ENCODE data around the gene SLC6A20. TPM values are rescaled to one million over a fixed set of nuclear protein-coding genes. Genes with fewer than 3 reads are reported as not detected.

The SLC6A20 gene
- total RNA-seq, 1 donor from 2014 or later, result 0.50 TPM

- no peak for DNase-seq (ENCODE audit: low read depth)
Observed at GRCh38 chr3:45778761-45779201, 17.6 kb downstream of the SLC6A20 start.

DNA sequence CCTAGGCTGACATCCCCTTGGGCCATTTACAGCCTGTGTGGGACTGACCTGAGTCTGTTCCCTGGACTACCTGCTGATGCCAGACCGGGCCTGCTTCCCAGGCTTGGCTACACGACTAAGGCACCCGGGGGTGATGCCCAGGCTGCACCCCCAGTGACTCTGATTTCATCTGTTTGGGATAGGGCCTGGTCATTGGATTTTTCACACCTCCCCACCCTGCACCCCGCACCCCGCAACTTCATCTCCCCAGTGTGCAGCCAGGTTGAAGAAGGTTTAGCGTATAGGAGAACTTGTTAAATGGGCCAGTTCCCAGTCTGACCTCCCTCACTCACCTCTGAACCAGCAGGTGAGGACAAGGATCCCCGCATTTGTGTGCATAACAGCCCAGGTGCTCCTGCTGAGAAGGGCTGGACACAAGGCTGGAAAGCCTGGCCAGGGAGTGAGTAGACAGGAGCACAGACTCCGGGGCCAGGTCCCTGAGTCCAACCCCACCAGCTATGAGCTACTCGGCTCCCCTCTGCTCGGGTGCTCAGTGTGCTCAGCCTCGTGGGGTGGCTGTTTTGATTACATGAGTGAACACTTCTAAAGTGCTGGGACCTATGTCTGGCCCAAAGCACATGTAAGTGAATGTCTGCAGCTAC, 18.5 kb downstream of the SLC6A20 start:
- DNase-seq (ENCODE audit: low read depth), result no peak

DNA sequence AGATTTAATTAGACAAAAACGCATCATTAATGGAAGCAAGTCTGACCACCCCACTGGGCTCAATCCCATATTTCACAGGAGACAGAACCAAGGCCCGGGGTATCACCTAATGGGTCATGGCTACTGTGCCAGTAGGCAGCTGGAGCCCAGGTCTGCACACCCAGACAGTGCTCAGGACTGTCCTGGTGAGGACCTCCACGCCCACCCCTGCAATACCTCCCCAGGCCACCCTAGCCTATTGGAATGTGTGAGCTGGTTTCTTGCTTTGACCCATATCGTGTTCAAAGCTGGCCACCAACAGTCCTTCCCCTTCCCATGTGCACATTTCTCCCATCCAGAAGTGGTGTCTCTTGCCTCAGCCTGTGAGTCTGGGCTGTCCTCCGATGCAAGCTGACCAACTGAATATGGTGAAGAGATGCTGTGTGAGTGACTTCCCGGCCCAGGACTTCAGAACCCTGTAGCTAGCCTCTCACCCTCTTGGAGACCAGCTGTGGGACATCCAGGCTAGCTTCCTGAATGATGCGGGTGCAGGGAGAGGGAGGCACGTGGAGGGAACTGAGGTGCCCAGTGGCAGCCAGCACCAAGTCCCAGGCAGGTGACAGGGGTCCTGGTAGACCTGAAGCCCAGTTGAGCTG, 19.1 kb downstream of the SLC6A20 start:
- DNase-seq (ENCODE audit: low read depth), result no peak

DNA sequence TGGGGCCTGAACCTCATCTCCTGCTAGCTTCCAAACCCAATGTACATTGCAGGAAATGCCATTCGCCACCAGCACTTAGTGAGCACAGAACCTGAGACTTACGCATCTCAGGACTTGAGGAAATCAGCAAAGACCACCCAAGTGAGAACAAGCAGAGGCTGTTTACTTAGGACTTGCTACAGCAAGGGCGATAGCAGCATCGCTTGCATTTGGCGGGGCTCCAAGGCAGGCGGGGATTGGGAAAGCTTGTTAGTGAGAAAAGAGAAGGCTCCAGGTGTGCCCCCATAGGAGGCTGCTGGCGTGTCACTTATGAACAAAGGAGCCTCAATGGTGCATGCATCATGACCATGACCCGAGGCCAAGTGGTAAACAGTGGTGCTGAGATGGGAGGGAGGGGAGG, 19.7 kb downstream of the SLC6A20 start:
- DNase-seq (ENCODE audit: low read depth), result no peak

GRCh38 chr3:45776301-45776595, 20.1 kb downstream of the SLC6A20 start:
- DNase-seq (ENCODE audit: low read depth), result no peak

DNA sequence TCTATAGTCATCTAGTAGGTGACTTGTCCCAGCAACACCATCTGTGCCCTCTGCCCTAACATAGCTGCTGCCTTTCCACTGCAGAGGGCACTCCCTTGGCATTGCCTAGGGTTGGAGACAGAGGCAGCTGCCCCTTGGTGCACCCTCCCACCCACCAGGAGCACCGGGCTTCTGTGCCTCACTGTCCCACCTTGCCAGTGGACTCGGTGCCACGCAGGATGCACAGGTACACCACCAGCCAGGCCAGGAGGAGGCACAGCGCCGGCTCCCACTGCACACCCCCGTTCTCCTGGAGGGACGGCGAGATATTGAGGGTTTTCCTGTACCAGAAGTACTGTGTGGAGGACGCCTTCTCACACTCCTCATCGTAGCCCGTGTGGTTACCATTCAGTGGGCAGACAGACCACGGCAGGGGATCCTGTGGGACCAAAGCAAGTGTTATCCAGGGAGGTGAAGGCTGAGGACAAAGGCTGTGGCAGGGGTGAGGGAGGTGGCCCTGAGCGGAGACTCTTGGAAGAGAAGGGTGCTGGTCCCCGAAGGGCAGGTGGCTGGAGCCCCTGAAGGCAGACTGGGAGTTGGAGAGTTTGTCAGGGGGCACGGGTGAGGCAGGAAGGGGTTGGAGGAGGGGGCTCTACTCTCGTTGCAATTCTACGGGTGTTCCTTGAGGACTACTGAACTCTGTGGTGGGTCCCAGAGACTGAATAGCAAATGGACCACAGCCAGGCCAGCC, 20.6 kb downstream of the SLC6A20 start:
- no peak for DNase-seq (ENCODE audit: low read depth)

DNA sequence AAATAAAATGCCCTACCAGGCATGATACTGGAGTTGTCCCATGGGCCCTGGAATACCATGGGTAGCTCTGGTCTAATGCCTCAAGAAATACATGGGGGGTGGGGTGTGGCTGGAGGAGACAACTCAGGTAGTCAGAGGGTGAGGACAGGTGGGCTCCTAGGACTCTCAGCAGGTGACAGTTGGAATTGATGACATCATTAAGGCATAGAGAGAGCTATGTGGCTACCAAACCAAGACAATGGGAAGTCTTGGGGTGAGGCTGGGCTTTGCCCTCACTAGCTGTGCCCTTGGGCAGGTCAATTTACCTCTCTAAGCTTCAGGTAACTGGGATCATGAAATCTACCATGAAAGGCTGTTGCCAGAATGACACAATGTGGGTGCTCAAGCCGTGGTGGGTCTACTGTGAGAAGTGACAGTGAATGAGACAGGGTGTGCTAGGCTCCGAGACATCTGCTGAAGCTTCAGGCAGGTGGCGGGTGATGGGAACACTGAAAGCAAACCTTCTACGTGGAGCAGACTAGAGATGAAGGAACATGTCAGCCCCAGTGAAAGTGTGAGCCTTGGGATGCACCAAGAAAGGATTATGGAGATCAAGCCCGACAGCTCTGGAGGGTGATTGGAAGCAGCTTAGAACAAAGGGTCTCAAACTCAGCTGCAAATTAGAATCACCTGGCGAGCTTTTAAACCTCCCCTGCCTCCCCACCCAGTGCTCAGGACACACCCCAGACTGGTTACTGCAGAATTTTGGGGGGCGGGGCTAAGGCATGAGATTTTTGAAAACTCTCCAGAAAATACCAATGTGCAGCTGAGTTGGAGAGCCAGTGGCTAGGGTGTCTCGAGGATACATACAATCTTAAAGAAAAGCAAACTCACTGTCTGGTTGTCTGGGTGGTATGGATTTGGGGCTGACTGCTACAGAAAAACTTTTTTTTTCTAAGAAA, 21.5 kb downstream of the SLC6A20 start:
- no peak for DNase-seq (ENCODE audit: low read depth)

GRCh38 chr3:45773714-45774449, 22.5 kb downstream of the SLC6A20 start:
- peak; percentile 9 for DNase-seq (ENCODE audit: low read depth)

GRCh38 chr3:45773072-45773471, 23.3 kb downstream of the SLC6A20 start:
- DNase-seq (ENCODE audit: low read depth), result peak; percentile 13

- no peak for DNase-seq (ENCODE audit: low read depth)
Observed at GRCh38 chr3:45772341-45773035, 23.8 kb downstream of the SLC6A20 start.

DNA sequence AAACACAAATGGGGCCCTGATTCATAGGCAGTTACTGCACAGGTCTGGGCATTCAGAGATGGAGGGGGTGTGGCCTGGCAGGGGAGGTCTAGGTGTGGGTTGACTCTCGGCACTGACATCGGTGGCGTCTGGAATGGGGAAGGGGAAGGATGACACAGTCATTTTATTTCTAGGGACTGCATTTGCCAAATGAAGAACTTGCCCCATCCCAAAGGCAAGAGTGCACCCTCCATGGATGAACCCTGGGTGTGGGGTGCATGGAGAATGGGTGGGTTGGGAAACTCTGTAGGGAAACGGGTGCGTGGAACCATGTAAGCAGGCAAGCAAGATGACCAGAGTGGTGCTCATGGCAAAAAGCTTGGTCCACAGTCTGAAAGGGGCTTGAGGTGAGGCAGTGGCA, 24.5 kb downstream of the SLC6A20 start:
- no peak for DNase-seq (ENCODE audit: low read depth)

GRCh38 chr3:45771166-45771775, 25.1 kb downstream of the SLC6A20 start:
- no peak for DNase-seq (ENCODE audit: low read depth)

- DNase-seq (ENCODE audit: low read depth), result no peak
Observed at GRCh38 chr3:45765958-45766357, 30.4 kb downstream of the SLC6A20 start.

DNA sequence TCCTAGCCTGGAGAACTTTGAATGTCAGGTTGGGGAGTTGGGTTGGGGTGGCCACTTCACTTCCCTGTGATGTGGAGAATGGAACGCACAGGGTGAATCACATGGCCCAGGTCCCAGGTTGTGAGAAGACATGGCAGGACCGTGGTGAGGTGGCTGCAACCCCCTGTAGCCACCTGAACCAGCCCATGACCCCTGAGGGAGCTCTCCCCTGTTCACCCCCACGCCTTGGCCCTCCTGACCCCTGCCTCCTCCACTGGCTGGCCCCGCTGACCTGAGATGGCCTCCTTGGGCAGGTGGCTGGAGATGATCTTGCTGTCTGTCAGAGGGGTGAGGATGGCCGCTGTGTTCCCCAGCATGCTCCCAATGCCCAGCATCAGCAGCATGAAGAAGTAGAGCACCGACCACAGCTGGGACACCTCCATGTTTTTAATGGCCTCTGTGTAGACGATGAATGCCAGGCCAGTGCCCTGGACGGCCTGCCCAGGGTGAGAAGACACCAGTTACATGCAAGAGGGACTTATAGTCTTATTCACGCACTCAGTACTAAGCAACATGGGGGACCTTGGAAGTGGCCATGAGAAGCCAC, 31.0 kb downstream of the SLC6A20 start:
- DNase-seq (ENCODE audit: low read depth), result no peak

GRCh38 chr3:45763303-45763675, 33.0 kb downstream of the SLC6A20 start:
- no peak for DNase-seq (ENCODE audit: low read depth)

DNA sequence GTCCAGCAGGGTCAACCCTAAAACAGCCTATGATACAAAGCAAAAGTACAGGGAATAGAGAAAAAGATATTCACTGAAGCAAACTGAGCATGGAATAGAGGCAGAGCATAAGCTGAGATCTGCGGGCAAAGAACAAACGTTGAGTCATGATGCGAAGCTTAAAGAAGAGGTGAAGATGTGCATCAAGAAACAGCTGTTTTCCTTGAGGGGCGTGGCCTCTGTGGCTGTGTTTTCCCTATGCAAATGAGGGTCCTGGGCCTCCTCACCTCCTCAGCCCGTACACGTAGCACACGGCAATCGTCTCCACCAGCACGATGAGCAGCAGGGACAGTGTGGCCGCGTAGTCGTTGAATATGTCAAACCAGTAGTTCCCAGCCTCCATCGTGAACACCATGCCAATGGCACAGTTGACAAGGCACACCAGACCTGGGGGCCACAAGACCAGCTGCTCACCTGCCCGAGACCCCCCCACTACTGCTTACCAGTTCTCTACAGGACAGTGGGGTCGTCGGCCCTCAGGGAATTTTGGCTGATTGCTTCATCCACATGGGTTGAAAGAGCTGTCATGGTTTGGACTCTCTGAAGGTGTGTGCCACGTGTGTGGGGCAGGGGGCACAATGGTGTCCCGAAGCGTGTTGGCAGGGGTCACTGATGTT, 33.6 kb downstream of the SLC6A20 start:
- no peak for DNase-seq (ENCODE audit: low read depth)

GRCh38 chr3:45761831-45762230, 34.5 kb downstream of the SLC6A20 start:
- DNase-seq (ENCODE audit: low read depth), result no peak

DNA sequence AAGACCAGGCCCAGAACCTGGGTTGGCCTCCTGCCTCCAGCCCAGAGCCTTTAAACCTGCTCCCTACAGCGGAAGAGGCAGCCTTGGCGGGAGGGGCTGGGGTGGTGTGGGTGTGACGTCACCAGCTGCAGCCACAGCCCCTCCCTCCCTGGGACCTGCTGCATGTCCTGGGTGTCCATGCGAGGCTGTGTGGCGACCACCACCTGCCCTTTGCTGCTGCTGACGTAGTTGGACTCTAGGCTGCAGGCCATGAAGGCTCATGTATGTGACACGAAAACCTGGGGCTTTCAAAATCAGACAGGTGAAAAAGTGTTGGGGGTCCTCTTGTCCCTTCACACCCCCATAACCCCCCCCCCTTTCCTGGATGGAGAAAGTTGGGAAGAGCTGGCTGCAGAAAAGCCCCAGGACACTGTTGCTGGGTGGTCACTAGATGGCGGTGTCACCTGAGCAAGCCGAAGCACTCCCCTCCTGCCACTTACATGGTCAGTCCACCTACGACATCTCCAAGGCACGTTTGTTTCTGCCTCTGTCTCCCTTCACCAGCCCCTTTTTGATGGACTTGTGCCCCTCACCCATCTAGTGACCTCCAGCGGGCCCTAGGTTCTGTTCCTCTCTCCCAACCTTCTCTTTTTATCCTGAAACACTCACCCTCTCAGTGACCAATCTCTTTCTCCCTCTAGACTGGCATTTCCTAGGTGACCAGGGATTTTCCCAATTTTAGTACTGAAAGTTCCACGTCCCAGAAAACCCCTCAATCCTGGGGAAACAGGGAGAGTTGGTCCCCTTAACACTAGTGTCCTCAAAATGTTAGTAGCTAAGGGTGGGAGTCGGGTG, 35.2 kb downstream of the SLC6A20 start:
- peak; percentile 60 for DNase-seq (ENCODE audit: low read depth)

- no peak for DNase-seq (ENCODE audit: low read depth)
Observed at GRCh38 chr3:45759851-45760250, 36.5 kb downstream of the SLC6A20 start.
